ENCODE data around the gene USP33.

DNA sequence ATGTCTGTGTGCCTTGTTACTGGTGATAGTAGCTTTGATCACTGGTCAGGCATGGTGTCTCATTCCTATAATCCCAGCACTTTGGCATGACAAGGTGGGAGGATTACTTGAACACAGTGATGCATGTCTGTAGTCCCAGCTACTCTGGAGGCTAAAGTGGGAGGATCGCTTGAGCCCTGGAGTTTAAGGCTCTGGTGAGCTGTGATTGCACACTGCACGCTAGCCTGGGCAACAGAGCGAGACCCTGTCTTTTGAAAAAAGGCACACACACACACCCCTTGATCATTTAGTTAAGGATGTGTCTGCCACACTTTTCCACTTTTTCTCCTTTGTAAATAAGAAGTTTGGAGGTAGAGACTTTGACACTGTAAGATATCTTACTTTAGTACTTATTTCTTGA, 34.9 kb upstream of the USP33 start:
- TF ChIP-seq, protein P1, sequence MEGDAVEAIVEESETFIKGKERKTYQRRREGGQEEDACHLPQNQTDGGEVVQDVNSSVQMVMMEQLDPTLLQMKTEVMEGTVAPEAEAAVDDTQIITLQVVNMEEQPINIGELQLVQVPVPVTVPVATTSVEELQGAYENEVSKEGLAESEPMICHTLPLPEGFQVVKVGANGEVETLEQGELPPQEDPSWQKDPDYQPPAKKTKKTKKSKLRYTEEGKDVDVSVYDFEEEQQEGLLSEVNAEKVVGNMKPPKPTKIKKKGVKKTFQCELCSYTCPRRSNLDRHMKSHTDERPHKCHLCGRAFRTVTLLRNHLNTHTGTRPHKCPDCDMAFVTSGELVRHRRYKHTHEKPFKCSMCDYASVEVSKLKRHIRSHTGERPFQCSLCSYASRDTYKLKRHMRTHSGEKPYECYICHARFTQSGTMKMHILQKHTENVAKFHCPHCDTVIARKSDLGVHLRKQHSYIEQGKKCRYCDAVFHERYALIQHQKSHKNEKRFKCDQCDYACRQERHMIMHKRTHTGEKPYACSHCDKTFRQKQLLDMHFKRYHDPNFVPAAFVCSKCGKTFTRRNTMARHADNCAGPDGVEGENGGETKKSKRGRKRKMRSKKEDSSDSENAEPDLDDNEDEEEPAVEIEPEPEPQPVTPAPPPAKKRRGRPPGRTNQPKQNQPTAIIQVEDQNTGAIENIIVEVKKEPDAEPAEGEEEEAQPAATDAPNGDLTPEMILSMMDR (IDR thresholded peaks at IDR 0.05), result no peak
- no peak for TF ChIP-seq ATF6 (CRISPR knock-in tag; IDR thresholded peaks at IDR 0.05)

Measured in WTC11 (cell line).